Muscle of leg (tissue), 16 donors: Measurements from ENCODE around the gene FBXL5. TPM values are rescaled to one million over a fixed set of nuclear protein-coding genes. Genes with fewer than 3 reads are reported as not detected.

Experiments
- DNase-seq: peaks from one replicate; pipeline ENCODE4 v3.0.0; 2013
- H3K27ac ChIP-seq: one replicate; pipeline ENCODE4 v1.5.1; 2013; ENCODE audit warnings: mild to moderate bottlenecking, low read length, control low read depth
- H3K27me3 ChIP-seq: one replicate; pipeline ENCODE4 v1.6.1; 2013; ENCODE audit warnings: low read length; ENCODE audit not compliant: control insufficient read depth, insufficient read depth
- H3K36me3 ChIP-seq: one replicate; pipeline ENCODE4 v1.6.1; 2013; ENCODE audit warnings: low read length; ENCODE audit not compliant: control insufficient read depth, insufficient read depth
- H3K4me1 ChIP-seq: one replicate; pipeline ENCODE4 v1.6.1; 2013; ENCODE audit warnings: low read length; ENCODE audit not compliant: control insufficient read depth, insufficient read depth
- H3K4me3 ChIP-seq: one replicate; pipeline ENCODE4 v1.5.1; 2013; ENCODE audit warnings: low read length, control low read depth
- H3K9me3 ChIP-seq: replicated peaks from 2 replicates; pipeline ENCODE4 v1.6.1; 2013; ENCODE audit warnings: low read depth, low read length; ENCODE audit not compliant: control insufficient read depth
- WGBS: methylation state at CpG from one replicate; pipeline ENCODE4 v1.1.5; 2013; ENCODE audit warnings: missing lambda C conversion rate; ENCODE audit not compliant: insufficient coverage; 5-methylcytosine and 5-hydroxymethylcytosine counted together
- long read RNA-seq, 11 donors: transcript quantifications; one replicate each; lab custom pipeline, GENCODE V29; 2026
- polyA plus RNA-seq, 8 donors: library from polyadenylated mRNA; unstranded; fragments of 120-200 nt; gene quantifications; one replicate each; pipeline versions ENCODE4 v1.2.1 to v1.2.3, GENCODE V29; 2013; ENCODE audit warnings: inconsistent platforms in 1 of 8, low replicate concordance in 1 of 8; ENCODE audit not compliant: insufficient read length in 8 of 8, insufficient read depth in 1 of 8
- total RNA-seq: library from RNA; stranded (reverse); fragments of 120-200 nt; gene quantifications from one replicate; pipeline ENCODE4 v1.2.4, GENCODE V29; 2013

The FBXL5 gene
- total RNA-seq (80.5 TPM), polyA plus RNA-seq (10 to 100 TPM; 54.2 to 75.2 (median 65.6) TPM)
- long read RNA-seq, donor 1, transcript FBXL5-201 (11 exons, 3,385 nt), result major isoform, 7 of 7 reads
- long read RNA-seq, donor 1, partial matches to known transcripts, result 0 of 7 reads
- long read RNA-seq, donor 1, other reads (novel, unspliced or antisense), result 0 of 7 reads
- long read RNA-seq, donor 2, partial matches to known transcripts, result 0 of 1 reads
- long read RNA-seq, donor 2, other reads (novel, unspliced or antisense), result 0 of 1 reads
- long read RNA-seq, donor 3, transcript FBXL5-201 (11 exons, 3,385 nt), result major isoform, 16 of 34 reads
- long read RNA-seq, donor 3, partial matches to known transcripts, result 15 of 34 reads
- long read RNA-seq, donor 3, other reads (novel, unspliced or antisense), result 0 of 34 reads
- long read RNA-seq, donor 4, transcript FBXL5-201 (11 exons, 3,385 nt), result major isoform, 5 of 6 reads
- long read RNA-seq, donor 4, partial matches to known transcripts, result 0 of 6 reads
- long read RNA-seq, donor 4, other reads (novel, unspliced or antisense), result 0 of 6 reads
- long read RNA-seq, donor 5, transcript FBXL5-201 (11 exons, 3,385 nt), result major isoform, 28 of 88 reads
- long read RNA-seq, donor 5, partial matches to known transcripts, result 46 of 88 reads
- long read RNA-seq, donor 5, other reads (novel, unspliced or antisense), result 9 of 88 reads
- long read RNA-seq, donor 6, transcript FBXL5-201 (11 exons, 3,385 nt), result major isoform, 20 of 111 reads
- long read RNA-seq, donor 6, partial matches to known transcripts, result 47 of 111 reads
- long read RNA-seq, donor 6, other reads (novel, unspliced or antisense), result 44 of 111 reads
- long read RNA-seq, donor 7, transcript FBXL5-201 (11 exons, 3,385 nt), result major isoform, 8 of 38 reads
- long read RNA-seq, donor 7, partial matches to known transcripts, result 22 of 38 reads
- long read RNA-seq, donor 7, other reads (novel, unspliced or antisense), result 6 of 38 reads
- long read RNA-seq, donor 8, transcript FBXL5-201 (11 exons, 3,385 nt), result major isoform, 10 of 12 reads
- long read RNA-seq, donor 8, partial matches to known transcripts, result 0 of 12 reads
- long read RNA-seq, donor 8, other reads (novel, unspliced or antisense), result 0 of 12 reads
- long read RNA-seq, donor 9, transcript FBXL5-201 (11 exons, 3,385 nt), result major isoform, 5 of 20 reads
- long read RNA-seq, donor 9, partial matches to known transcripts, result 15 of 20 reads
- long read RNA-seq, donor 9, other reads (novel, unspliced or antisense), result 0 of 20 reads
- long read RNA-seq, donor 10, transcript FBXL5-201 (11 exons, 3,385 nt), result major isoform, 14 of 17 reads
- long read RNA-seq, donor 10, partial matches to known transcripts, result 0 of 17 reads
- long read RNA-seq, donor 10, other reads (novel, unspliced or antisense), result 0 of 17 reads
- long read RNA-seq, donor 11, transcript FBXL5-201 (11 exons, 3,385 nt), result major isoform, 10 of 28 reads
- long read RNA-seq, donor 11, partial matches to known transcripts, result 18 of 28 reads
- long read RNA-seq, donor 11, other reads (novel, unspliced or antisense), result 0 of 28 reads

GRCh38 chr4:15655223-15656037, at the start of gene FBXL5:
Gene FBXL5 (minus strand): TSS chr4:15655357. CDS start chr4:15655287, 70 bp downstream.
- DNase-seq, result peak; percentile 95
- WGBS, result 3% methylated on average over 73 of the region's 85 CpGs
- H3K4me1 ChIP-seq, result peaks cover 8% of the 10 kb centered on the region
- H3K4me3 ChIP-seq, result peak within 1 kb of the TSS; percentile 73
- no peaks in the 10 kb centered on the region for H3K27me3 ChIP-seq
- no peaks in the 10 kb centered on the region for H3K9me3 ChIP-seq
- no peaks in the 10 kb centered on the region for H3K36me3 ChIP-seq
- peak within 1 kb of the TSS; percentile 99 for H3K27ac ChIP-seq

GRCh38 chr4:15704129-15704528, 49.0 kb upstream of the FBXL5 start:
- H3K27ac ChIP-seq, result no peak overlapping the region
- H3K4me1 ChIP-seq, result peaks cover 6% of the 10 kb centered on the region
- no peaks in the 10 kb centered on the region for H3K9me3 ChIP-seq
- no peaks in the 10 kb centered on the region for H3K27me3 ChIP-seq
- H3K36me3 ChIP-seq, result no peaks in the 10 kb centered on the region
- DNase-seq, result no peak
- H3K4me3 ChIP-seq, result no peak overlapping the region

GRCh38 chr4:15703439-15703838, 48.3 kb upstream of the FBXL5 start:
- H3K27ac ChIP-seq, result no peak overlapping the region
- H3K27me3 ChIP-seq, result no peaks in the 10 kb centered on the region
- peak overlapping the region; percentile 55 for H3K4me3 ChIP-seq

GRCh38 chr4:15702941-15703403, 47.8 kb upstream of the FBXL5 start, which contains the start of gene BST1:
Gene BST1 (plus strand): TSS chr4:15703065. CDS start chr4:15703145, 80 bp downstream.
- Histone ChIP-seq H3K27ac (peak within 1 kb of the TSS; percentile 10), H3K27me3 (no peaks in the 10 kb centered on the region), H3K36me3 (no peaks in the 10 kb centered on the region), H3K9me3 (no peaks in the 10 kb centered on the region), H3K4me3 (peak within 1 kb of the TSS; percentile 55), H3K4me1 (peaks cover 6% of the 10 kb centered on the region)
- DNase-seq, result peak; percentile 81
- 1% methylated on average over 42 of the region's 43 CpGs for WGBS

More at GRCh38 chr4:15703439-15703838, 48.3 kb upstream of the FBXL5 start:
- no peak for DNase-seq
- WGBS, result 65% methylated on average over 11 of the region's 11 CpGs
- Histone ChIP-seq H3K9me3 (no peaks in the 10 kb centered on the region), H3K4me1 (peaks cover 6% of the 10 kb centered on the region), H3K36me3 (no peaks in the 10 kb centered on the region)

GRCh38 chr4:15696866-15697265, 41.7 kb upstream of the FBXL5 start:
- H3K27me3 ChIP-seq, result no peaks in the 10 kb centered on the region
- no peak overlapping the region for H3K27ac ChIP-seq
- H3K4me1 ChIP-seq, result no peaks in the 10 kb centered on the region
- no CpG with 5 or more reads among the region's 1 CpG for WGBS
- no peaks in the 10 kb centered on the region for H3K36me3 ChIP-seq
- H3K9me3 ChIP-seq, result no peaks in the 10 kb centered on the region
- no peak overlapping the region for H3K4me3 ChIP-seq
- DNase-seq, result no peak

GRCh38 chr4:15695729-15696128, 40.6 kb upstream of the FBXL5 start:
- no peak for DNase-seq
- no CpG with 5 or more reads among the region's 3 CpGs for WGBS
- Histone ChIP-seq H3K4me1 (no peaks in the 10 kb centered on the region), H3K27ac (no peak overlapping the region), H3K27me3 (no peaks in the 10 kb centered on the region), H3K9me3 (no peaks in the 10 kb centered on the region), H3K4me3 (no peak overlapping the region), H3K36me3 (no peaks in the 10 kb centered on the region)

- Histone ChIP-seq H3K36me3 (no peaks in the 10 kb centered on the region), H3K9me3 (no peaks in the 10 kb centered on the region), H3K4me1 (peaks cover 3% of the 10 kb centered on the region), H3K27me3 (no peaks in the 10 kb centered on the region), H3K27ac (no peak overlapping the region), H3K4me3 (no peak overlapping the region)
- 45% methylated on average over 5 of the region's 10 CpGs for WGBS
- no peak for DNase-seq
Measured at GRCh38 chr4:15695240-15695699, 40.1 kb upstream of the FBXL5 start.

GRCh38 chr4:15694431-15694830, 39.3 kb upstream of the FBXL5 start:
- H3K27me3 ChIP-seq, result no peaks in the 10 kb centered on the region
- no CpG with 5 or more reads among the region's 4 CpGs for WGBS
- no peak overlapping the region for H3K4me3 ChIP-seq
- no peak for DNase-seq
- H3K36me3 ChIP-seq, result no peaks in the 10 kb centered on the region
- H3K4me1 ChIP-seq, result peaks cover 3% of the 10 kb centered on the region
- no peaks in the 10 kb centered on the region for H3K9me3 ChIP-seq
- H3K27ac ChIP-seq, result no peak overlapping the region
